Measurements from ENCODE around the gene MBNL3.
"Not testable (repeated sequence)": the region's sequence is repeated elsewhere in the genome, so short reads cannot be mapped to it uniquely, and the experiment has no call there.

MBNL3 gene

DNA sequence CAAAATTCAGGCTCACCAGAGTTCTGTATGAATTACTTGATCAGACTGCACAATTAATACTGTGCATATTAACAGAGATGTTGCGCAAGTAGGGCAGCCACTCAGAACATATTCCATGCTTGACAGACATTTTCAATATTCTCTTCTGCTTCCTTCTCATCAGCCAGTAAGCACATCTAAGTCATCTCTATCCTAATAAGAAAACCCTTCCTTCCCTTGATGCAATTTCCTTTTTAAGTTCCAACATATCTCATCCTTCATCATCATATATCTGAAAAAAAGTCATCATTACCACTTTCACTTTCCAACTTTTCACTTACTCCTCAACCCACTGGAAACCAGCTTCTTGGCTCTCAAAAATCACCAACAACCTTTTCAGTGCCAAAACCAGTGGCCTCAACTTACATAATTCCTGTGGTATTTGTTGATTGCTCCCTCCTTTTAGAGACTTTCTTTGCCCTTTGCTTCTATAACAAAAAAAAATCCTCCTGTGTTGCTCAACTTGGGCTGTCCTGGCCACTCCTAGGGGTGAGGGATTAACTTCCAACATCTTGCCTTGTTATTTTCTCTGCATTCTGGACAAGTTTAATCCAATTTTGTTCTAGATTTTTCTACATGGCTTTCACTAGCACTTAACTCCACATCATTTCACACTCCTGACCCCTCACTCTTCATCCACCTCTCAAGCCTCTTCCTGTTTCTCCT lies 14.1 kb downstream of the MBNL3 start:
- DNase-seq = no peak

DNA sequence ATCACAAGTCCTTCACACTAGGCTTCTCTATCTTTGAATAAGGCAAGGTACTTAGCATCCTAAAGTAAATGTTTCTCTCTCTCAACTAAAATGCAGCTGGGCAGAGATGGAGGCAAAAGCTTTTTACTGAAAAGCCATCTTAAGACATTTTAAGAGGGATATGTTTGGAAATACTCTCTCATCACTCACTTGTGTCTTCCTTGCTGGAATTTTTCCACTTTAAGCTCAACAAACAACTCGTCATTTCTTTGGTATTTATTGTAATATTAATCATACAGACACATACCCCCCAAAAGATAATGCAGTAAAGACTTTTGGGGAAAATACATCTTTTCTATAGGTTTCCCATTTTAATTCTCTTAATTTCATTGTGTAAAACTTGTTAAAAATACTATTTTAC lies 16.4 kb downstream of the MBNL3 start:
- no peak for DNase-seq

DNA sequence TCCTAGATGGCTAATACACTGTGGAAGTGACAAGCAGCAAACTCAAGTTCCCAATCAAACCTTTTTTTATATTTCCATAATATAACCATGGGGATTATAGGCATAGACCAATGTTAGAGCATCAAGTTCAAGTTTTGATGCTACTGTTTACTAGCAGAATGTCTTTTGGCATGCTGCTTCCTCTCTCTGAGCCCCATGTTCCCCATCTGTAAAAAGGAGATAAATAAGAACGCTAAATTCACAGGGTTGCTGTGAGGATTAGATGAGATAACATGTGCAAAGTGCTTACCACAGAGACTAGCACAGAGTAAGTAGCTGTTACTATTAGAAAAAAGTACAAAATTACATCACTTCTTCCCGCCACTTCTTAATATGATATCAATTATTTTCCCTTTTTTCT lies 18.0 kb downstream of the MBNL3 start:
- no peak for DNase-seq

DNA sequence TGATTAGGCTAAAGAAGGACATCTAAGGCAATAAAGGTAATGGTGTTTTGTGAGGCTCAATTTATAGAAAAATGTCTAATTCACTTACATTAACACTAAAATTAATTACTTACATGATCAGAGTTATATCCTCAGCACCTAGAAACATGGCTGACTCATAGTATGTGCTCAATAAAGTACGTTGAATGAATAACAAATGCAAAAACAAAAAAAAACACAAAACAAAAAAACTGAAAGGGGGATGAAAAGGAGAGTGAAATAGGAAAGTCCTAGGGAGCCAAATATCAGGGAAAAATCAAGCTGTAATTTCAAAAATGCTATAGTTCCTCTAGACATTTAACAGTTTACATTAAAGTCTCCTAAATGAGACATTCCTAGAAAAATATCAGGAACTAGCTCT lies 18.7 kb downstream of the MBNL3 start:
- DNase-seq = no peak

DNA sequence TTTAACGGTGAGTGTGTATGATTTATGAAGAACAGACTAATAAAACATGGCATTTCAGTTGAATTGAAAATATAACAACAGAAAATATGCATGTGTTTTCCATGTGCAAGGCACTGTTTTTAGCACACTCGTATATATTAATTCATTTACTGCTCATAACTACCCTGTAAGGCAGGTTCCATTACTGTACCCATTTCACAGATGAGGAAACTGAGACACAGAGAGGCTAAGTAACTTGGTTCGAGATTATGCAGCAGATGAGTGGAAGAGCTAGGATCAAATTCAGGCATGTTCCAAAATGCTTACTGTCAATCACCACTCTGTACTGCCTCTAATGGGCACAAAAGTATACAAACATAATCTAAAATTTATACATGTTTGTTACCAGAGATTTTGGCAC lies 20.4 kb downstream of the MBNL3 start:
- no peak for DNase-seq

DNA sequence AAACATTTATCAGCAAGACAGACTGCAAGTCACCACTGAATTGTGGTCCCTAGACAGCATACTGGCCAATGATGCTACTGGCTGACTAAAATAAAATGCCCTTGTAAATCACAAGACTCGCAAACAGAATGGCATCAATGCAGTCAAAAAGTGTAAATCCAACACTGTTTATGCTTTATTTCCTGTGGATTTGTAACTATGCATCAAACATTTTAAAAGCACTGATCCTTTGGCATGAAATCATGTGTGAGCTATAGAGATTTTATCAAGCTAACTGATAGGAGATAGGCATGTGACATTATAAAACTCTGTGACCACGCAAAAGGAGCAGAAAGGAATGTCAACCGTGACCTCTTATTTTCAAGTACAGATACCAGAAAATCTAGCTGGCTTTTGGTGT lies 20.8 kb downstream of the MBNL3 start:
- no peak for DNase-seq

DNA sequence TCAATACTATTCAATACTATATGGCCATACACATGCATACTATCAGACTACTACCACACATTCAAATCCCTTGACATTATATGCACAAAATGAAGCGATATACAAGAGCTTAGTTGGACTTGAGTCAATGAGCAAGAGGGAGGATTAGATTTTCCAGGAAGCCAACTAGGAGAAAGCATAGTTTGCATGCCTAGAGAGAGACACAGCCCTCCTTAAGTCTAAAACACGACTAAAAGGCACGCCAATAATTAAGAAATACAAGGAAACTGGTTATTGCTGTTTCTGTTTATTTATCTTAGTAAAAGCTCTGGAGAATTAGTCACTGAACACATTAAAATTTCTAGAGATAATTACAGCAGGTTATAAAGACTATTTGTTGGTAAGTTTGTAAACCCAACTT lies 21.8 kb downstream of the MBNL3 start:
- no peak for DNase-seq

DNA sequence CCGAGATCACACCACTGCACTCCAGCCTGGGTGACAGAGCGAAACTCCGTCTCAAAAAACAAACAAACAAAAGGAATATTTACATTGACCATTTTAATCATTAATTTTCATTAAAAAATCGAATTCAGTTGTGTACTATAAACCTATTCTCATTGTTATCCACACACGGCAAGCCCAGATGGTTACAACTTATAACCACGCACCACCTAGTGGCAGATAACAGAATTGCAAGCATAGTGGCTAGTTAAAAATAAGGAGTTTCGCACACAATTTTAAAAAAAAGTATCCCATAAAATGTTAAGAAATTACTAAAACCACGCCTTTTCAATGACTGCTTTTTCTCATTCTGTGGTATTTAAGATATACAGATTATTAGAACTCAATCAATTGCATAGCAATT lies 25.4 kb downstream of the MBNL3 start:
- no peak for DNase-seq

DNA sequence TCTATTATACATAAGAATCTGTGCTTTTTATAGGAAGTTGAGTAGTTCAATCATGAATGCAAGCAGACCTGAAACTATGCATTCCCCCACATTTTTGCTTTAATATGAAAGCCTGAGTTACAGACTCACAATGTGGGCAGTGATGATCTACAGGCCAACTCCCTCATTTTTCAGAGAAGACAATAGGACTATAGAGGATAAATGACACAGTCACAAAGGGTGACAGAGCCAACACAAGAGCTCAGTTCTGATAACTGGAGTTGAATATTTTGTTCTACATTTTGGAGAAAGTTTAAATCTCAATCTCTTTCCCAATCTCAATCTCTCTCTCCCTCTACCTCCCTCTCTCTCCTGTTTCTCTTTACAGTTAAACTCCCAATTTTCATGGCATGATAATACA lies 27.0 kb downstream of the MBNL3 start:
- no peak for DNase-seq

DNA sequence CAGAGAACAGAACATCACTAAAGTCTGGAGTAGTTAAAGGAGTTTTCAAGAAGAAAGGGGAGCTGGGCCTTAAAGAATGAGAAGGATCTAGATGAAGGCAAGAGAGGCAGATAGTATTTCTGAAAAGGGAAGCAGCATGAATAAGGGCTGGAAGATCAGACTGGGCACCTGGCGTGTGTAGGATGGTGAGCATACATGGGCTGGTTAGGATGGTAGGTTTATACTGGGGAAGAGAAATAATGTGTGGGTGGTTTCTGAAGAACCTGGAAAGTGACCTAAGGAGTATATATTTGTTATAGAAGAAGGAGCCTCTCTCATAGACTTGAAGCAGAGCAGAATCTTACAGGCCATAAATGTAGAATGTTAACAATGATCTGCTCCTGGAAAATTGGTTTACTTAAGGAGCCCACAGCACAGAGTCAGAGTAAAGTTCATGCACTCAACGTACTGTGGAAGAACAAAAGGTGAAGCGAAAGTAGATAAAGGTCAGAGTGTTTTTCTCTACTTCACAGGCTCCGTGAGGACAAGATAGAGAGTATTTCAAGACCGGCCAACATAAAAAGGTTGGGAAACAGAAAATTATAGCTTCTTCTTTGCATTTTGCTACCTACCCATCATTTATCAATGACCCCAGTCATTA lies 35.8 kb downstream of the MBNL3 start:
- no peak for DNase-seq

DNA sequence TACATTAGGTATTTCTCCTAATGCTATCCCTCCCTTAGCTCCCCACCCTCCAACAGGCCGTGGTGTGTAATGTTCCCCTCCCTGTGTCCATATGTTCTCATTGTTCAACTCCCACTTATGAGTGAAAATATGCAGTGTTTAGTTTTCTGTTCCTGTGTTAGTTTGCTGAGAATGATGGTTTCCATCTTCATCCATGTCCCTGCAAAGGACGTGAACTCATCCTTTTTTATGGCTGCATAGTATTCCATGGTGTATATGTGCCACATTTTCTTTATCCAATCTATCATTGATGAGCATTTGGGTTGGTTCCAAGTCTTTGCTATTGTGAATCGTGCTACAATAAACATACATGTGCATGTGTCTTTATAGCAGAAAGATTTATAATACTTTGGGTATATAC lies 42.9 kb downstream of the MBNL3 start:
- not testable (repeated sequence) for DNase-seq

DNA sequence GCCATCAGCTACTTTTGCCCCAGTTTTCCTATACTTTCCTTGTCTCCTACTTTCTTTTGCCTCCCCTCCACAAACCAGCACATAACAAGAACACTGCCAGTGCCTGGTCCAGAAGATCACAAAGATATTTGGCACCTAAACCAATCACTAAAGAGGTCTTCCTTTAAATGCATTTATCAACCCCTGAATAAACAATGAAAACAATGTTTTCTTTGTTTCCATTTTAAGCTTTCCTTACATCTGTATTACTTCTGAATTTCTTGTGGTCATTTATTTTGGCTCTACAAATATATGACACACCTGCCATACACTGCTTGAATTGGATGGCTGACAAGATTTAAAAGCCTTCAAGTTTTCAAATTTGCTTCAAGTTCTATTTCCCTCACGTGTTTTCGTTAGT lies 43.9 kb downstream of the MBNL3 start:
- no peak for DNase-seq

DNA sequence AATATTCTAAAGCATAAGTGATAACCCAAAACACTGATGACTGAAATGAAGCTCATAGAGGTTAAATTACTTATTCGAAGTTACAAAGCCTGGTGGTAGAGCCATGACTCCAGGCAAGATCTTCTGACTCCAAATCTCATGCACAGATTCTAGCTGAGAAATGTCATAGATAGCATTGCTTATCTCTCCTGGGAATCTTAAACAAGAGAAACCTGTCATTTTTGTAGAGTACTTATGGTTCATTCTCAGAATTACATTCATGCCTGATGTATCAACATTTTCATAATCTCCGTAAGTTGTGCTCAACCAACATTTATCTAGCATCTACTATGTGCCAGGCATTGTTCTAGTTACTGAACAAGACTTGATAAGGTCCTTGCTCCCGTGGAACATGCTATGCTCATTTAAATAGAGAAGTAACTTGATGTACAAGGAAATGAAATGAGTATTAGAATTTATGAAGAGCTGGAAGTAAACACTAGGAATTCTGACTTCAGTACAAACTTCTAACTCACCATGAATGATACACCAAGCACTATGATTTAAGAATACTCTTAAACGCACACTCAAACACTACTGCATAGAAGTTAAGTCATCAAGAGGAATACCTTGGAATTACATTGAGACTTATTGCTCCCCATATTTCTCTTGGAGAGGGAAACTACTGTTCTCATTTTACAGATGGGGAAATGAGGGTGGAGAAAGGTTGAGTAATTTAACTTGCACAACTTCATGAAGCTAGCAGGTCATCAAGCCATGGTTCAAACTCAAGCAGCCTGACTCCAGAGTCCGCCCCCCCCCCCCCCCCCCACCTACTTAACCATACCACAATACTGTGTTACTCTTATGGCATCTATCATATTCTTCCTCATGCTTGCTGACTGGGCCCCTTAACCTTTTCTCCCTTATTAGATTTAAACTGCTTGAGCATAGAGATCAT lies 45.4 kb downstream of the MBNL3 start:
- no peak for DNase-seq

DNA sequence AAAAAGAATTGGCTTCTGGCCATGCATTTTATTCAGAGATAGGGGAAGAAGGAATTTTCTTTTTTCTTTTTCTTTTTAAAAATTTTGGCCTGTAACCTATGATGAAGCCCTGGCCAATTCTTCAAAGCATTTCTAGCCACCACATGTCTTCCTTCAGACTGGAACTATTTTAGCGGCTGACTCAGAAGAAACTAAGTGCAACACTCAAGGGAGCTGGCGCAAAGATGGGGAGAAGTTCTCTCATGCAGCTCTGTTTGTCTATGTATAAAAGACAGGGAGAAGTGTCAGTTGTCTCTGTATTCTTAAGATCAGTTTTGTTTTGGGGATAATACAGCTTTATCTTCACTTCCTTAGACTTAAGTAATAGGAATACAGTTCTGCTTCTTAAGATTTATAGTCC lies 46.1 kb downstream of the MBNL3 start:
- no peak for DNase-seq

DNA sequence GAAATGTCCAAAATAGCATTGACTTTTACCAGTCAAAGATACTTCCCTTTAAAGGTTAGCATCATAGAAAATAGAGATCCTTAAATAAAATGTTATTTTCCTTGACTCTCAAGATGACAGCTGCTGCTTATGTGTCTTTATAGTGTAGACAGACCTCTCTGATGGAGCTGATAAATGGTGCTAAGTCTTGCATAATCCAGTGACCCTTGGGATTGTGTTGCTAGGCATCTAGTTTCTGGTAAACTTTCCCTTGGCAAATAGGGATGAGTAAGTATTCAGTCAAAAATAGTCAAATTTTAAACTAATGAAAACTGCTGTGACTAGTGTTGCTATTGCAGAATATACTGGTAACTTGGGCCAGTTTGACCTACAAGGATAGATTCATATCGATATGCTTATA lies 53.6 kb downstream of the MBNL3 start:
- no peak for DNase-seq

DNA sequence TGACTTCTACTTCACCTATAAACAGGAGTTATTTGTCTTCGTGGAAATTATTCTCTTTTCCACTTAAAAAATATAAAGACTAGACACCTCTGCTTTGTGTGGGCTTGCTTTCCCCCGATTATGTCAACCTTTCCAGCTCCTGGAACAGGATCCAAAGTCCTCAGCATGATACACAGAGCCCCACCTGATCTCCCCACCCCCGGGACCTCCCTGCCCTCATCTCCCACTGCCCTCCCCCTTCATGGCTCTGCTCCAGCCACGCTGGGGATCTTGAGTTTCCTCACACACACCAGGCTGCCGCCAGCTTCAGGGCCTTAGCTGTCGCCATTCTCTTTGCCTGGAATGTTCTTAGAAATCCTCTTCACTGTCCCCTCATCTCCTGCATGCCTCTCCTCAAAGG lies 55.3 kb downstream of the MBNL3 start:
- DNase-seq = no peak

DNA sequence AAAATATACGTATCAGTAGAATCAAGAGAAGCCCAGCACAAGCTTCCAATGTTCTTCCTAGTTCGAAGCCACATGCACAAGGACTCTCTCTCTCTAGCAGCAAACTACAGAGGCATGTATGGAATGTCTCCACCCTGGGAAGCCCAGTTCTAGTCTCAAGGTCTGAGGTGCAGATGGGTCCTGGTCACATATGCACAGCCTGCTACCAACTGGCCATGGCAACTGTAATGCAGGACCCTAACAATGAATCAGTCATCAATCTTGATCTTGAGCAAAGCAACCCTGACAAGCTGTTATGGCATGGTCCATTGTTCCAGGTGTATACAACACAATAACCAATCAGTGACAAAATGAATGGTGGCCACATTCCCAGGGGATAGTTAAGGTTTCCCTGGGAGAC lies 55.8 kb downstream of the MBNL3 start:
- no peak for DNase-seq

DNA sequence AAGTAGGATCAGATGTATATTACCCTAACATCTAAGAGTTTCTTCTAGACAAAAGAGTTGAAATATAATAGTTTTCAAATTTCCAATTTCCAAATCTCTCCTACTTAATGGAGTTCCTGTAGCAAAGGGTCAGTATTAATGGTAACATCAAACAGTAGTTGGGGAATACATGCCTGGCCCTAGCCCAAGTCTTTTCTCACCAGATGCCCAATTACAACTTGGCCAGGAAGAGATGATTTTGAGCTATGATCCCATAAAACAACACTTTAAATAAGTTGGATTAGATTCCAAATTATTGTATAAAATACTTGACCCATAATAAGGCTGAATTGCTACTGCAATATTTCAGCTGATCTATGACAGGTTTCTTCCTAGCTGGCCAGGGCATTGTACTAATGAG lies 59.9 kb downstream of the MBNL3 start:
- no peak for DNase-seq

DNA sequence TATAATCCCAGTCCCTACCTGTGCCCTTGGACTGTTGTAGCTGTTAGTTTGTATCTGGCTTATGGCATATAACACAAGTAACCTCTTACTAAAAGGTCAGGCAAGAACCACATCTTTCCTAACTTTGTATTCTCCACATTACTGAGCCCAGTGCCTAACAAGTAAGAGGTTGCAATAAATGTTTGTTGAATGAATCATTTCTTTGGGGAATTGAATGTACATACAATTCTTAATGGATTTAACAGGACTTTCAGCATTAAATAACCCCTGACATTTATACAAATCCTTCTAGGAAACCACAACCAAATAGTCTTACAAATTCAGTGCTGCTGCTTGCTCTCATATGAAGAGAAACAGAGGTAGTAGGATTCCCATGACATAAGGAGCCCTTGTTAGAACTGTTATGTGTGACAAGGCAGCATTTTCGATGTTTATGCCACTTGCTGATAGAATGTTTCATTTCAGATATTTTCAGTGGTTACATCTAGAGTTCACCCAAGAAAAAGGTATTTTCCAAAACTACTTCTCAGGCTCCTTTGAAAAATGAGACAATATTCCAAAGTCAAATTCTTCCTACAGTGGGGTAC lies 62.0 kb downstream of the MBNL3 start:
- DNase-seq = no peak

DNA sequence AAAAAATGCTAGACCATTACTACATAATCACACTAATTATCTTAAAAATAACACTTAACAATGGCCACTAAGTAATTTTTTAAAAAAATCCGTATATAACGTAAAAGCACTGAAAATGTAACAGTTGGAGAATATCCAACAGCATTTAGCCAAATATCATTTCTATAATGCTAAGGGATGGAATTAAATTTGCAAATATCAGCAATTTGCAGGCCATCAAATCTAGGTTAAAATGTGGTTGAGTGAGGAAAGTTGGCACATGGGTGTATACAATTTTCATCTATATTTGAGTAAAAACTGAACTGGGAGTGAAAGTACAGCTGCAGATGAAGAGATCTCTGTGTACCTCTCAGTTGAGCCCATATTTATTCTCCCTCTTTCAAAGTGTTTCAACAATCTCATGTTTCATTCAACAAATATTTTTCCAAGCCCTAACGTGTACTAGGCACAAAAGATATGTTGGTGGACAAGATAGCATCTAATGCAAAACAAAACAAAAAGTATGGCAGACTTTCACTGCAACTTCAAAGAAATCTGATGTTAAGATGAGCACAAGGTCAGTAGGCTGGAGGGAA lies 63.0 kb downstream of the MBNL3 start:
- no peak for DNase-seq

DNA sequence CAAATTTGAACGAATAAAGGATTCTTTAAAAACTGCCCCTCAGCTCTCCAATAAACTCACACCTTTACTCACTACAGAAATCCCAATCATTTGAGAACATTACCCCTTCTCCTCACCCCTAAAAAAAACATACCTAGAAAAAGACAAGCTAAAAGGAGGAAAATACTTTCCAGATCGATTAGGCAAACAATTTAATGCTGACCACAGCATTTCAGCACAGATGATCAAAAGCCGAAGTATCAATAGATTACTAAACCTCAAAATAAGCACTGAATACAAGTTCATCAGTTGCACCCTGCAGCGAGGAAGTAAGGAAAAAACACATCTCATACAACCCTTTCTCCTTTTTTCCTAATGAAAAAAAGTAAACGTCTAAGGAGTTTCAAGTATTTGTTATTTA lies 65.5 kb downstream of the MBNL3 start:
- DNase-seq = no peak

DNA sequence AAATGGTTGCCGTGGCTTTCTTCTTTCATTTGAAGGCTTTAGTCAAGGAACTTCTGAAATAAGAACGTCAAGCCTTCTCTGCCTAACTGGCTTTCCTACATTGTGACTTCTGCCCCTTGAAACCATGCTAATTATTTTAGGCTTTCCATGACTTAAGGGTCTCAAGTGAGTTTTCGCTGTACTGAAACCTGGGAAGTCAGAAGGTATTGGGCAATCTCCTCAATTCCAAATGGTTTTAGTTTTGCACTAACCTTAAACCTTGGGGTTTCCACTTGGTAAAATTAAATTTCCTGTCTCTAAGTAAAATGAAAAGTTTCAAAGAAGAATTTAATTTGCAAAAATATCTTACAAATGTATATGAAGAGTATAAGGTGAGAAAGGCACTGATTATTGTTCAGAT lies 73.8 kb downstream of the MBNL3 start:
- DNase-seq = no peak

DNA sequence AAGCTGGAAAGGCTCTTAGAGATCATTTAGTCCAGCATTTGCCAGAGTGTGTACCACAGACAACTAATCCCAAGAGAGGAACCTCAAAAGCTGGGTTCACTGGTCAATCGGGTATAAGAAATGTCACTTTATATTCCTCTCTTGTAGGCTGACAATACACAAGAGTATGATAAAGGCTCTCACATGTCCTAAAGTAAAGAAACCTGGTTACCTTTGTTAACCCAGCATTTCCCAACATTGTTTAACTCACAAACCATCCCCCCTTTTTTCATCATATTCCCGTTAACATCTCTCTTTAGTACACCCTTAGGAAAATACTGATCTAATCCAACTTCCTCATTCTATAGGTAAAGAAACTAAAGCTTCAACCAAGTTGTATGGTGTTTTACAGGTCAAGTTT lies 74.4 kb downstream of the MBNL3 start:
- DNase-seq = no peak
